ENCODE measurements around the gene KIF17.

Gene KIF17

DNA sequence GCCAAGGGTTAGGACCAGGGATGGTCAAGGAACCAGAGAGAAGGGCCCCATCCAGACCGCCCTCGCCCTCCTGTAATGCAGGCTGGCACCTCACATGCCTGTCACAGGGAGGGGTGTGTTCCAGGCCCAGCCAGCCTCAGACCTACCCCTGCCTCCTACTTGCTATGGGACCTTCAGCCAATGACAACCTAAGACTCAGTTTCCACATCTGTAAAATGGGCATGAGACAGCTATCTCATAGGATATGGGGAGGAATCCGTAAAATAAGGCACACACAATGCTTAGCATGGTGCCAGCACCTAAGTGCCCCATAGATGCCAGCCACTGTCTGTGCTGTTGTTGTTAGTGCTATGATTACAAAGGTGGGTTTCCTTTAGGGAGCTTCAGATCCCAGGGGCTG lies 7.9 kb downstream of the KIF17 start:
- DNase-seq = no peak

DNA sequence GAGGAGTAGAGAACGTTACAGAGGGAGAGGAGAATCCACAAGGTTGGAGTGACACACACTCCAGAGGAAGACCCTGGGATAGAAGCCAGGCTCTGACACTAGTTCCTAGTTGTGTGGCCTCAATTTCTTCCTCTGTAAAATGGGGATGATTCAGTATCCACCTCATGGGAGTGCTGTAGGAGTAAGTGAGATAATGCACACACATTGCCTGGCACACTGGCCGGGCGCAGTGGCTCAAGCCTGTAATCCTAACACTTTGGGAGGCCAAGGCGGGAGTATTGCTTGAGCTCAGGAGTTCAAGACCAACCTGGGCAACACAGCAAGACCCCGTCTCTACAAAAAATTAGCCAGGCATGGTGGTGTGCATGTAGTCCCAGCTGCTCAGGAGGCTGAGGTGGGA lies 8.9 kb downstream of the KIF17 start:
- DNase-seq = no peak

DNA sequence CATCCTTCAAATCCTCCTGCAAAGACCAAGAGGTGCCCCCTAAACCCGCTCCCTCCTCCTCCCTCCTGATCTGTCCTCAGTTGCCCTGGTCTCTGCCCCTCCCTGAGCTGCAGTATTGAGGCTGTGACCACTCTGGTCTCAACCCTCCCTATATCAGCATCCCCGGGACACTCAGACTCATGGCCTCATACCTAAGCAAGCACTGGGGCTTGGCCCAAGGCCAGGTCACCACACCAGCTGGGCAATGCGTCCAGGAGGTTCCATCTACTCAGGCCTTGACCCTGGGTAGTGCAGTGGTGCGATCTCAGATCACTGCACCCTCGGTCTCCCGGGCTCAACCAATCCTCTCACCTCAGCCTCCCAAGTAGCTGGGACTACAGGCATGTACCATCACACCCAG lies 9.8 kb downstream of the KIF17 start:
- no peak for DNase-seq

DNA sequence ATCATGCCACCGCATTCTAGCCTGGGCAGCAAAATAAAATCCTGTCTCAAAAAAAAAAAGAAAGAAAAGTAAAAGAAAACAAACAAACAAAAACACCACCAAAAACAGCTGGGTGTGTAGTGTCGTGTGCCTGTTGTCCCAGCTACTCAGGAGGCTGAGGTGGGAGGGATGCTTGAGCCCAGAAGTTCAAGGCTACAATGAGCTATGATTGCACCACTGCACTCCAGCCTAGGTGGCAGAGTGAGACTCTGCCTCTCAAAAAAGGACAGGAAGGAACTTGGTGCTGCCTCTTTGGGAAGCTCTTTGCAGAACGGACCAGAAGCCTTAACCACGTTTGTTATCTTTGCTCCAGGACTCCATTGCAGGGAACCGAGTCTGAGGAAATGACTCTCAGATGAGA lies 11.0 kb downstream of the KIF17 start:
- no peak for DNase-seq

DNA sequence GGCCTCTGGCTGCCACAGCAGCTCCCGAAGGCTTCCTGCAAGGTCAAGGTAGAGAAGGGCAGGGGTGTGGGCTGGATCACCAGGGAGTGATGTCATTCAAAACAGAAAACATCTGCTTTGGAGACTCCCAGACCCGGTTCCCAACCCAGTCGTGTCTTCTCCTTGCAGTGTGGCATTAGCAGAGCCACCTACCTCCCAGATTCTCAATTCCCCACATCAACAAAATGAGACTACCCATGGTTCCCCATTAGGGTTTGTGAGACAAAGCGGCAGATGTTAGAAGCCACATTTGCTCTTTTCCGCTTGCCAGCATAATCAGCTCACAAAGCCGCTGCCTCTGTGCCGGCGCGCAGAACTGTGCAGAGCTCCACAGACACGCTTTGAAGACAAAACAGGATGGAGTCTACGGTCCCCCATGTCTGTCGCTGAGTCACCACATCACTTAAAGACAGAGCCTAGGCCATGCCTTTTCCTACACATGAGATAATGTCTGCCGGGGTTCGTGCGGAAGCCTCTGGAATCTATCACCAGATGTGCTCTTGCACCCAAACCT lies 12.5 kb downstream of the KIF17 start:
- DNase-seq = no peak

DNA sequence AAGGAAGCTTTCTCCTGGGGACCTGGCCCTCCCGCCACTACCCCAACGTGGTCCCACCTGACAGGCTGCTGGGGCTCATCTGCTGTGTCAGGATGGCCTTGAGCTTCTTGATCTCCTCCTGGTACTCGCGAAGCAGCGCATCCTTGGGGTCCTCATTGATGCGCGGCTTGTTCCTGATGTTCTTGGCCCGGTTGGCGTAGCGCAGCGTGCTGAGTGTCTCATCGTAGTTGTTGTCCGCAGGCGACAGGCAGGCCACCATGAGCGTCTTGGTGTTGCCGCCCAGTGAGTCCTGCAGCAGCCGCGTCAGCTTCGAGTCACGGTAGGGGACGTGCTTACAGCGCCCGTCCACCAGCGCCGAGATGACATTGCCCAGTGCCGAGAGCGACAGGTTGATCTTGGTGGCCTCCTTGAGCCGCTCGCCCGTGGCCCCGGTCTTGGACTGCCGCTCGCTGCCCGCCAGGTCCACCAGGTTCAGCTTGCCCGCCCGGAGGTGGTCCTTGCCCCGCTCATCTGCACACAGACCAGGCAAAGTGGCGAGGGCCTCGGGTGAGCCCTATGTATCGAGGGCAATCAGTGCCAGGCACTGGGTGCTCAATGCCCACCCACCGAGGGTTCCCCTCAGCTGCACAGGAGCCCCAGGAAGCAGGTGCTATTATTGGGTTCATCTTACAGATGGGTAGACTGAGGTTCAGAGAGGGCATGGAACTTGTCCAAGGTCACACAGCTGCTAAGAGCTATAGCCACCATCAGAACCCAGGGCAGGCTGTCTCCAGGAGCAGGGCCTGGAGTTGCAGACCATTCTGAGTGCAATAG lies 13.2 kb downstream of the KIF17 start:
- no peak for DNase-seq

DNA sequence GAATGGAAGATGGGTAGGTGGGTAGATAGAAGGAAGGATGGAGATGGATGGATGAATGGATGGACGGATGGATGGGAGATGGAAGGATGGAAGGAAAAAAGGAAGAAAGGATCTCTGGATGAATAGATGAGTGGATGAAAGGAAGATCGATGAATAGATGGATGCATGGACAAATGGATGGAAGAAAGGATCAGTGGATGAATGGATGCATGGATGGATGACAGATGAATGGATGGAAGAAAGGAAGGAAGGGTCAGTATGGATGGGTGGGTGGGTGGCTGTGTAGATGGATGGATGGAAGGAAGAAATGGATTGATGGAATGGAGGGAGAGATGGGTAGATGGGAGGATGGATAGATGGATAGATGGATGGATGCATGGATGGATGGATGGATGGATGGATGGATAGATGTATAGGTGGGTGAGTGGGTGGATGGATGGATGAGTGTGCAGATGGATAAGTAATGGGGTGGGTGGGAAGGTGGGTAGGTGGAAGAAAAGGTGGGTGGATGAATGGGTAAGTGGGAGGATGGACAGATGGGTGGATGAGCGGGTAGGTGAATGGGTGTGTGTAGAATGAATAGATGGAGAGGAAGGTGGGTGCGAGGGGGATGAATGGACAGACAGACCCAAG lies 14.6 kb downstream of the KIF17 start:
- DNase-seq = no peak

DNA sequence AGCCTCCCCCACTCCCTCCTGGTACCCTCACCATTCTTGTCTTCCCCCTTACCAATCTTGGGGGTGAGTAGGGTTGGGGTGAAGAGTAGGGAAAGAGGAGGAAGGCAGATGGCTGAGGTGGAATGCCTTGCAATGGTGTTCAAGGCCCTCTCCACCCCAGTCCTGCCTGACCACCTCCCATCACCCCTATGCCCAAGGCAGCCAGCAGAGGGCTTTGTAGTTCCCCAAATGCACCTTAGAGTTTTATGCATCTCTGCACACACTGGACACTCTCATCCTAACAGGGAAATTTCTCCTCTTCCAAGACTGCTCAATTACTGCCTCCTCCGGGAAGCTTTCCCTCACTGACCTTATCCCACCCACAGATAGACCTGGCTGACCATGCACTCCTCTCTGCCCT lies 15.4 kb downstream of the KIF17 start:
- DNase-seq = peak; percentile 45

DNA sequence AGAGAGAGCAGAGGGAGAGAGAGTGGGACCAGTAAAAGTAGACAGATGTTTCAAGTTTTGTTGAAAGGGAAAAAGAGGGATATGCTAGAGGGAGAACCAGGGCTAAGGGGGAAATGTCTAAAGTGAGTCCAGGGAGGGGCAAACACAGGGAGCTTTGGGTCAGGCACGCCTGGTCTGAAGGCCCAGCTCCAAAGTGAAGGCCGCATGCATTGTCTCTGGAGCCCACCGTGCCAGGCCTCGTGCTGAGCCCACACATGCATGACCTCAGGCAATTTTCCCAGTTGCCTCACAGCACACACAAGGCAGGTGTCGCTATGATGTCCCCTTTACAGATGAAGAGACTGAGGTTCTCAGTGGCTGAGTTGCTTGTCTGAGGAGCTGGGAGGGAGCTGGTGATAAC lies 16.0 kb downstream of the KIF17 start:
- DNase-seq = no peak

DNA sequence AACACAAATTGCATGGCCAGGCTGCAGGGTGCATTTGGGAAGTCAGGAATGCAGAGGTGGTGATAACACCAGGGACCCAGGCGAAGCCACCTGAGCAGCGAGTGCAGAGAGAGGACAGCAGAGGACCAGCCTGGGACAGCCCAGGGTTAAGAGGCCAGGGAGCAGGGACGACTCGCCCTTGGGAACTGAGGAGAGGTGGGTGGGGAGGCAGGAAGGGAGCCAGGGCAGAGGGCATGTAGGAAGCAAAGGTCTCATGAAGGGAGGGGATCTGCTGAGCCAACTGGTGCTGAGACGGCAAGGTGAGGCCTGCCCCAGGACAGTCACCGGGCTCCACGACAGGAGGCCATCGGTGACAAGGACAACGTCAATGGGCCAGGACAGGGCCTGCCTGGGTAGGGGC lies 16.4 kb downstream of the KIF17 start:
- no peak for DNase-seq

DNA sequence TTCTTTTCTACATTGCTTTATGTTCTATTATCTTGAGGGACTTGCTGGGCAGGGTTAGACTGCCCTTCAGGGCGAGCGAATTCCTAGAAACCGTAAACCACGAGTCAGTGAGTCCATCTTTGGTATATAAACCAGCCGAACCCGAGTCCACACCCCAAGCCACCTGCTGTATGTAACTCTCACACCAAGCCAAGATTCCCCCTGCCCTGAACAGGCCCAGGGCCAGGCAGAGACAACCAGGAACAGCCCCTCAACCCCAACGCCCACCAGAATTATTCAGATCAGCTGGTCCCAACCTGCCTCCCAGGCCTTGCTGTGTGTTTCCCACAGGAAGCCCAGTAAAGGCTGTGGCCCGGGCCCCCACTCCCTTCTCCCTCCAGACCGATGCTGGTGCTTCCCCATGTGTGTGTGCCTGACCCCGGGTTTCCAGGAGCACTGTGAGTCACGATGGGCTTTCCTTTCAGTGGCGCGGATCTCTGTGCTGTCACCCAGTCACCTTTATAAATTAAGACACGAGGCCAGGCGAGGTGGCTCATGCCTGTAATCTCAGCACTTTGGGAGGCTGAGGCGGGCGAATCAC lies 17.1 kb downstream of the KIF17 start:
- DNase-seq = no peak

DNA sequence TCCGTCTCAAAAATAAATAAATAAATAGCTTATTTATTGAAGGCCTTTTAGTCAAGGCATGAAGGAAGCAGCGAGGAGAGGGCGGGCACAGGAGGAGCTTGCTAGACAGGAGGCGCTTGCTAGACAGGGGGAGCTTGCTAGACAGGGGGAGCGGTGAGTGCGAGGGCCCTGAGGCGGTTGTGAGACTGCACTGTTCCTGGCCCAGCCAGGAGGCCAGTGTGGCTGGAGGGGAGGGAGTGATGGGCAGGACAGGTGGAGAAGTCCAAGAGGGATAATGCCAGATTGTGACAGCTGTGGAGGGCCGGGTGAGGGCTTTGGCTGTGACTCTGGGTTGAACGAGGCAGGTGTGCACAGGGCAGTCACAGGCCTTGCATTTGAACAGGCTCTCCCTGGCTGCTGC lies 18.2 kb downstream of the KIF17 start:
- DNase-seq = no peak

DNA sequence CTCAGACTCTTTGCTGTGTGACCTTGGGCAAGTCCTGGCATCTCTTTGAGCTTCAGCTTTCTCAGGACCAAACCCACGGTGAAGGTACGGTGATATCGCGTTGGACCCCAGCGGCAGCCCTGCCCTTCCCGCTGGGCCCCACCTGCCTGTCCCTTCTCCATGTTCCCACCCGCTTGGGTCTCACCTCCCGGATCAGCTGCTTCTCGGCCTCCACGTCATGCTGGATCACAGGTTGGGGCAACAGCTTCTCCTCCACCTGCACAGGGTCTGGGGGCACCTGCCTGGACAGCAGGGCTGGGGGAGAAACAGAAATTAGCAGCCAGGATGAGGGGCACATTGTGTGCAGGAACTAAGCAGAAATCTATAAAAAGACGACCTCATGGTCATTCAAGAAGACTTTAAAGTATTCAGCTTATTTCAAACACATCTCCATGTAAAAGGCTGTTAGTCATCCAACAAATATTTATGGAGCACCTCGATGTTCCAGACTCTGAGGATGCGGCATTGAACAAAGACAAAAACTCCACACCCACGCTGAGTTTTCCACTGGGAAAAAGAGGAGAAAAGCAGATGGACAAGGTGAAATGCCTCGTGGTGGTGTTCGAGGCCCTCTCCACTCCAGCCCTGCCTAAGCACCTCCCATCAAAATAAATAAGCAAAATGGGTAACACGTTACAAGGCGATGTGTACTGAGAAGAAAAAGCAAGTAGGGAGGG lies 19.5 kb downstream of the KIF17 start:
- DNase-seq = no peak

DNA sequence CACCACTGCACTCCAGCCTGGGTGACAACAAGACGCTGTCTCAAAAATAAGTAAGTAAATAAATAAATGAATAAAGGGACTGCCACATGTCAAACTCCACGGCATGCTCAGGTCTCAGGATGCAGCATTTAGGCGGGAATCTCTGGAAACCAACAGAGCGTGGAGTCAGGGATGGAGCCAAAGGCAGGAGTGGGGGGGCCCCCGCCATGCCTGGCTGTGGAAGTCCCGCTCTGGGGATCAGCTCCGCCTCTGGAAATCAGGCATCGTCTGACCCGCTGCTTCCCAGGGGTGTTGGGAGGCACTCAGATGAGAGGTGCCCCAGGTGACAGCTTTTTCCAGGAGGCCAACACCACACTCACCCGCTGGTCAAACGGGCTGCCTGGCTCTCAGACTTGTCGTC lies 20.2 kb downstream of the KIF17 start:
- no peak for DNase-seq

DNA sequence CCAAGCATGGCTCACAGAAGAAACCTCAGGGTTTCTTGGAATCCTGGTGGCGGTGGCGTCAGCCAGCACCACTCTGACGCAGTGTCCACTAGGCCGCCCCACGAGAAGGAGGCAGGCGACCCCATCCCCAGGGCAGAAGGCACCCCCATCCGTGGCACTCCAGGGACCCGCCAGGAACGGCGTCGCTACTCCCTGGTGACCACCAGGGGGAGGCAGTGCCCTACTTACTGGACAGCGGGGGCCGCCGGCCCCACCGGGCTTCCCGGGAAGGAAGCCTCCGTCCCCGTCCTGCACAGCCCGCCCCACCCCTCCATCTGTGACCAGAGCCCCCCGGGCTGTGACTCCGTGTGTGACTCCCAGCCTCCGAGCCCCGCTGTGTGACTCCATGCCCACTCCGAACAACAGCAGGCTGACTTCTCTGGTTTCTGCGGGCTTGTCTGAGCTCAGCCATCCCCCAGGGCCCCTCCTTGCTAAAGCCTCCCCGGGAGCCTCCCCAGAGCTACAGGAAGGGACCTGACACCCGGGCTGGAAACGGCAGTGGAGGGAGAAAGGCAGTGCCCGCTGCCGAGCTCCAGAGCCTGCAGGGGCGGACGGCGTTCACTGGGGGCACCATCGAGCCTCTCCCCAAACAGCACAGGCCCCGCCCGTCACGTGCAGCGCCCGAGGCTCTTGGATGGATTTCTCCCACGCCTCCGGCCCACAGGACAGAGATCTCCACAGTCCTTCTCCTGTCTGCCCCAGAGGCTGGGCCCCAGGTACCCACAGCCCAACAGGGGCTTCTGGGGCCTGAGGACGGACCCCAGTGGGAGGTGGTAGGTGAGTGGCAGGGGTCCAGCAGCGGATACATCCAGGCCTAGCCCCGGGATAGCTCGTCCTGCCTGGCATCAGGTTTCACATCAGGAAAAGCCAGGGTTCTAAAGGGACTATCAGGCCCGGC lies 21.1 kb downstream of the KIF17 start:
- peak; percentile 93 for DNase-seq

DNA sequence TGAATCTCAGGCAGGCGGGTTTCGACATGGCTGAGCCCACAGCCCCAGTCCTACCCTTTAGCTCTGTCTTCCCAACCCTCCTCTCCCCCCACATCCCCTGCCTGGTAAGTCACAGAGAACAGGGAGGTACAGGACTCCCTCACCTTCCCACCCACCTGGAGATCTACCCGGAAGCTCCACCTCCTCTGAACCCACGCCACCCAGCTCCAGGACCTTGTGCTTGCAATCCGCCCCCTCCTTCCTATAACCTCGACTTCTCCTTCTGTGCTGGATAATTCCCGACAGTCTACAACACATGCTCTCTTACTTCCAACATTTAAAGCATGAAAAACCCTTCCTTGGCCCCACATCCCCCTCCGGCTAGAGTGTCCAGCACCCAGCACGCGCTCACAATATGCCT lies 22.3 kb downstream of the KIF17 start:
- DNase-seq = no peak

DNA sequence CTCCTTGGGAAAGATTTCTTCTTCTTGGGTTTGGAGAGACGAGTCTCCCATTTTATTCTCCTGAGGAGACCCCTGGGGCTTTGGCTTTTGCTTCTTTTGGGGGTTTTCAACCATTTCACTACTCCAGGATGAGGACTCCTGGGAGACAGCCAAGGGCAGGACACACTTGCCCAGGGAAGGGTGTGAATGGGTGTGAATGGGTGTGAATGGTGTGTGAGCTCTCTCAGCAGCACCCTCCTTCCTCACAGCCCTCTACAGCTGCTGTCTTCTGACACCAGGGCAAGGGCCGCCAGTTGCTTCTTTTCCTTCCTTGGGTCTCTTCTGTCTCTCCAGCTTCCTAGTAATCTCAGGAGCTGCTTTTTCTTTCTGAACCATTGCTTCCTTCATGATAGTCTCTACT lies 24.2 kb downstream of the KIF17 start:
- no peak for DNase-seq

DNA sequence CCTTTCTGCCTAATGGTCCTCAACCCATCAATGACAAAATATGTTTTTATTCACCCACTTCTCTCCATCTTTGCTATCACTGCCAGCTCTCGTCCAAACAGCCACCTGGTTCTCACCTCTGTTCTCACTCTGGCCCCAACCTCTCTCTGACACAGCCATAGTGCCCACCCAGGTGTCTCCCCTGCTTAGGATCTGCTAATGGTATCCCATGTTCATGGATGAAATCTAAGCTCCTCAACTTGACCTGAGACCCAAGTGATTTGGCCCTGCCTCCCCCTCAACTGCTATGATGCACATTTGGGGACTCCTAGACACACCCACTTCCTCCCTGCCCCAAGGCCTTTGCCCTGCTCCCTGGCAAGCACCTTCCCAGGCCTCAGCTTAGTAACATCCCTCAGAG lies 25.9 kb downstream of the KIF17 start:
- DNase-seq = no peak

DNA sequence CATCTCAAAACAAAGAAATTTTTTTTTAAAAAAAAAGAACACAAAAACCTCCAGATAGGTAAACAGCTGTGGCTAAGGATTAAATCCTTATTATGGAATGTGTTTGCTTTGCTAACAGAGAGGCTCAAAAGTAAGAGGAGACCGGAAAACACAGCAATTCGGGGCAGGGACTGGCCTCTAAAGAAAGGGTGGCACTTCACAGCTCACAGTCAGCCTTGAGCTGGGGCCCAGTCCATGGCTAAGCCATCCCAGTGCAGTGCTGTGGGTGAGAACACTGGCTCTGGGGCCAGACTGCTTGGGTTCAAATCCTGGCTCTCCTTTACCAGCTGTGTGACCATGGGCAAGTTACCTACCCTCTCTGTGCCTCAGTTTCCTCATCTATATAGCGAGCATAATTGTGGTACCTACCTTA lies 28.2 kb downstream of the KIF17 start:
- no peak for DNase-seq

DNA sequence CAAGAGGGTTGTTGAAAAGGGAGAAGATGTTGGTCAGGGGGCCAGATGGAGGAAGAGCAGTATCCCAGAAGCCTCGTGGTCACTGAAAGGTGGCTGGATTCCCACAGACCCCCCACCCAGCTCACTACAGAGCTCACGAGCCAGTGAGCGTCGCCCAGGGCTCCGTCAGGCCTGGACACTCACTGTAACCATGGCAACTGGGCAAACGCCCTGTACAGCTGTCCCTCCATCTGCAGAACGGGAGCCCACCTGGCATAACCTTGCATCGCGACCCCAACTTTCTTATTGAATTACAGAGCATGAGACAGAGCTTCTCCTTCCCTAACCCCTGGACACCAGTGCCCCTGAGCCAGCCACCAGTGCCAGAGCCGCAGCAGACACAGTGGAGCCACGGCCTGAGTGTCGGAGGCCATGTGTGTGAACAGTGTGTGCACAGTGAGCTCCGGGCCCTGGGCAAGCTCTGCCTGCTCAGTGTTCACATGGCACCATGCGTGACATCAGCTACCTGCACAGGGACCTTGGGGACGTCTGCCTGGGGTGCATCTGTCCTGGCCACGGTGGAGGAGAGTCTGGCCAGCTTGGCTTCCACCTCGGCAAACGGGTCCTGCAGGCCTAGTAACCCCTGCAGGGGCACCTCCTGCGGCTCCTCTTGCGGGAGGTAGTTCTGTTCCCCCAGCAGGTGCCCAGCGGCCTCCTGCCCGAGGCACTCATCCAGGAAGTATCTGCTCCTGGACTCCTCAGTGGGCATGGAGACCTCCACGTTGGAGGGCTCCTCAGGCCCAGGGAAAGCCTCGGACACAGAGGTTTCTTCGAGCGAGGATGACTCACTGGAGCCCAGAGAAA lies 30.7 kb downstream of the KIF17 start:
- no peak for DNase-seq

DNA sequence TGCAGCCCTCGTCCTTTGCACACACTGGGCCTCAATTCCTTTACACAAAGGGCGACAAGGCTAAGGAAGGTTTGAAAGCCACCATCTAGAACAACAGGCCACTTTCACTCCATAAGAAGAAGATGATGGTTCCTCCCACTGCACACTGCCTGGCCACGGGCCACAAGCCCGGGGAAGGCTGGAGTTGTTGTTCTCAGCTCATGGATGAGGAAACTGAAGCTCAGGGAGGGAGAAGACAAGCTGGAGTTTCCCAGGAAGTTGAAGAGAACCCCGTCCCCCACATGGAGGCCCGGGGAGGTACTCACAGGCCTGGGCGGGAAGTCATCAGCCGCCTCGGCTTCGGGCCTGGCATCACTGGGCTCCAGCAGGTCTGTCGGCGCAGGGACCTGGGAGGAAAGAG lies 32.1 kb downstream of the KIF17 start:
- DNase-seq = no peak

Data from hematopoietic multipotent progenitor cell treated with erythropoietin and hydrocortisone succinate and interleukin-3 and kit ligand, for 6 days (in vitro differentiated cells).